Measurements from ENCODE around the gene SNCB. TPM values are rescaled to one million over a fixed set of nuclear protein-coding genes. Genes with fewer than 3 reads are reported as not detected.
A peak's percentile ranks its signal among the peaks of the same experiment; 100 is the strongest.

SNCB gene
- total and polyA plus RNA-seq, 2 of the 13 experiments (the other 11 are each of a cell fraction or from before 2014, with no cell fraction given), result not detected

GRCh38 chr5:176660860-176661641, 30.7 kb upstream of the SNCB start (continued):
- TF ChIP-seq, protein P1, sequence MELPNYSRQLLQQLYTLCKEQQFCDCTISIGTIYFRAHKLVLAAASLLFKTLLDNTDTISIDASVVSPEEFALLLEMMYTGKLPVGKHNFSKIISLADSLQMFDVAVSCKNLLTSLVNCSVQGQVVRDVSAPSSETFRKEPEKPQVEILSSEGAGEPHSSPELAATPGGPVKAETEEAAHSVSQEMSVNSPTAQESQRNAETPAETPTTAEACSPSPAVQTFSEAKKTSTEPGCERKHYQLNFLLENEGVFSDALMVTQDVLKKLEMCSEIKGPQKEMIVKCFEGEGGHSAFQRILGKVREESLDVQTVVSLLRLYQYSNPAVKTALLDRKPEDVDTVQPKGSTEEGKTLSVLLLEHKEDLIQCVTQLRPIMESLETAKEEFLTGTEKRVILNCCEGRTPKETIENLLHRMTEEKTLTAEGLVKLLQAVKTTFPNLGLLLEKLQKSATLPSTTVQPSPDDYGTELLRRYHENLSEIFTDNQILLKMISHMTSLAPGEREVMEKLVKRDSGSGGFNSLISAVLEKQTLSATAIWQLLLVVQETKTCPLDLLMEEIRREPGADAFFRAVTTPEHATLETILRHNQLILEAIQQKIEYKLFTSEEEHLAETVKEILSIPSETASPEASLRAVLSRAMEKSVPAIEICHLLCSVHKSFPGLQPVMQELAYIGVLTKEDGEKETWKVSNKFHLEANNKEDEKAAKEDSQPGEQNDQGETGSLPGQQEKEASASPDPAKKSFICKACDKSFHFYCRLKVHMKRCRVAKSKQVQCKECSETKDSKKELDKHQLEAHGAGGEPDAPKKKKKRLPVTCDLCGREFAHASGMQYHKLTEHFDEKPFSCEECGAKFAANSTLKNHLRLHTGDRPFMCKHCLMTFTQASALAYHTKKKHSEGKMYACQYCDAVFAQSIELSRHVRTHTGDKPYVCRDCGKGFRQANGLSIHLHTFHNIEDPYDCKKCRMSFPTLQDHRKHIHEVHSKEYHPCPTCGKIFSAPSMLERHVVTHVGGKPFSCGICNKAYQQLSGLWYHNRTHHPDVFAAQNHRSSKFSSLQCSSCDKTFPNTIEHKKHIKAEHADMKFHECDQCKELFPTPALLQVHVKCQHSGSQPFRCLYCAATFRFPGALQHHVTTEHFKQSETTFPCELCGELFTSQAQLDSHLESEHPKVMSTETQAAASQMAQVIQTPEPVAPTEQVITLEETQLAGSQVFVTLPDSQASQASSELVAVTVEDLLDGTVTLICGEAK (IDR thresholded peaks at IDR 0.05), result peak; percentile 75
- TF ChIP-seq, protein P1 (CRISPR knock-in tag; IDR thresholded peaks at IDR 0.05), result no peak
- TF ChIP-seq PRDM4 (CRISPR knock-in tag; IDR thresholded peaks at IDR 0.05; ENCODE audit: borderline replicate concordance) (0 out of 2 replicates have a peak, but pooled peaks have one; percentile 86), ZNF253 (CRISPR knock-in tag; IDR thresholded peaks at IDR 0.05; ENCODE audit: borderline replicate concordance) (0 out of 2 replicates have a peak, but pooled peaks have one; percentile 28), LCORL (IDR thresholded peaks at IDR 0.05) (no peak), LCORL (CRISPR knock-in tag; IDR thresholded peaks at IDR 0.05) (peak; percentile 19; the same call in 1 of the 2 replicates), GATAD2A (CRISPR knock-in tag; IDR thresholded peaks at IDR 0.05) (peak; percentile 40; the same call in 1 of the 2 replicates), ELF1 (CRISPR knock-in tag; IDR thresholded peaks at IDR 0.05) (0 out of 2 replicates have a peak, but pooled peaks have one; percentile 24), ZNF556 (CRISPR knock-in tag; IDR thresholded peaks at IDR 0.05; ENCODE audit: borderline replicate concordance) (peak; percentile 55; the same call in 1 of the 2 replicates), KLF6 (CRISPR knock-in tag; IDR thresholded peaks at IDR 0.05) (0 out of 2 replicates have a peak, but pooled peaks have one; percentile 57), TCF12 (IDR thresholded peaks at IDR 0.05) (no peak), TCF12 (CRISPR knock-in tag; IDR thresholded peaks at IDR 0.05) (no peak), ZNF280B (CRISPR knock-in tag; IDR thresholded peaks at IDR 0.05; ENCODE audit: borderline replicate concordance) (0 out of 2 replicates have a peak, but pooled peaks have one; percentile 43), MXD4 (CRISPR knock-in tag; IDR thresholded peaks at IDR 0.05) (peak; percentile 35; the same call in 1 of the 2 replicates), HNRNPLL (IDR thresholded peaks at IDR 0.05; ENCODE audit: low read depth, low read length, poor library complexity, severe bottlenecking) (peak; percentile 21), NCOA2 (CRISPR knock-in tag; IDR thresholded peaks at IDR 0.05) (peak; percentile 38; the same call in 1 of the 2 replicates), ZBTB7B (CRISPR knock-in tag; IDR thresholded peaks at IDR 0.05) (peak; percentile 66; the same call in 1 of the 2 replicates)
